GM19025 (cell line): Measurements from ENCODE around the gene TNS2.

Source experiments
- ATAC-seq: cut with Tn5 transposase; IDR thresholded peaks from one replicate; pipeline ENCODE4 v1.9.1; 2021; ENCODE audit warnings: mild to moderate bottlenecking, low read depth, moderate library complexity; ENCODE audit not compliant: unreplicated experiment

Gene TNS2

GRCh38 chr12:53044052-53044581, 5.7 kb upstream of the TNS2 start:
- no peak for ATAC-seq

- no peak for ATAC-seq
Observed at GRCh38 chr12:53044896-53045695, 4.8 kb upstream of the TNS2 start.

- ATAC-seq = no peak
Observed at GRCh38 chr12:53045696-53046045, 4.2 kb upstream of the TNS2 start.

- ATAC-seq = peak; percentile 22
Observed at GRCh38 chr12:53046655-53047220, 3.1 kb upstream of the TNS2 start.

GRCh38 chr12:53047221-53048032, 2.4 kb upstream of the TNS2 start:
- ATAC-seq = peak; percentile 73

- ATAC-seq = no peak
Observed at GRCh38 chr12:53048033-53048779, 1.7 kb upstream of the TNS2 start.

GRCh38 chr12:53048780-53049401, 974 bp upstream of the TNS2 start:
- no peak for ATAC-seq

- ATAC-seq = no peak
Observed at GRCh38 chr12:53050426-53051057, 677 bp downstream of the TNS2 start.

- no peak for ATAC-seq
Observed at GRCh38 chr12:53051058-53051880, 1.4 kb downstream of the TNS2 start.

- no peak for ATAC-seq
Observed at GRCh38 chr12:53051881-53052412, 2.1 kb downstream of the TNS2 start.

- ATAC-seq = no peak
Observed at GRCh38 chr12:53052419-53053217, 2.8 kb downstream of the TNS2 start.

- ATAC-seq = no peak
Observed at GRCh38 chr12:53053218-53054111, 3.6 kb downstream of the TNS2 start.

- ATAC-seq = peak; percentile 97
Observed at GRCh38 chr12:53054112-53054878, 4.4 kb downstream of the TNS2 start.

GRCh38 chr12:53055471-53056266, 5.8 kb downstream of the TNS2 start:
- no peak for ATAC-seq

GRCh38 chr12:53056296-53056695, 6.4 kb downstream of the TNS2 start:
- ATAC-seq = no peak
